GM18508 (cell line): Measurements from ENCODE around the gene CSRNP2.
A peak's percentile ranks its signal among the peaks of the same experiment; 100 is the strongest.
"Not testable (repeated sequence)": the region's sequence is repeated elsewhere in the genome, so short reads cannot be mapped to it uniquely, and the experiment has no call there.

Experiments used
- ATAC-seq: cut with Tn5 transposase; IDR thresholded peaks from one replicate; pipeline ENCODE4 v1.9.1; 2021; ENCODE audit warnings: moderate number of reproducible peaks; ENCODE audit not compliant: insufficient read depth, unreplicated experiment

CSRNP2 gene

DNA sequence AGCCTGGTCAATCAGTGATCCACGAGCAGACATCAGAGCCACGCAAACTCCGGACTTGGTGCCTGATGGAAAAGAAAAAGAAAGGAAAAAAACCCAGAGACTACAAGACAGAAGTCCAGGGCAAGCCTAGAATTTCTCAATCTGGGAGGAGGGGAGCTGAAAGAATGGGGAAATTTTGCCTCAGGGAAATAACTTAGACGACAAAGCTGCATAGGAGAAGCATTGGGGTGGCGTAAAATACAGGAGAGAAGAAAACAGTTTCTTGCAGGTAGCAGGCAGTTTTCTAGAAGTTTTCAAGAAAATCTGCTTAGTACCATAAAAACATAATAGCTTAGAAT is 54.6 kb downstream of the CSRNP2 start:
- no peak for ATAC-seq

DNA sequence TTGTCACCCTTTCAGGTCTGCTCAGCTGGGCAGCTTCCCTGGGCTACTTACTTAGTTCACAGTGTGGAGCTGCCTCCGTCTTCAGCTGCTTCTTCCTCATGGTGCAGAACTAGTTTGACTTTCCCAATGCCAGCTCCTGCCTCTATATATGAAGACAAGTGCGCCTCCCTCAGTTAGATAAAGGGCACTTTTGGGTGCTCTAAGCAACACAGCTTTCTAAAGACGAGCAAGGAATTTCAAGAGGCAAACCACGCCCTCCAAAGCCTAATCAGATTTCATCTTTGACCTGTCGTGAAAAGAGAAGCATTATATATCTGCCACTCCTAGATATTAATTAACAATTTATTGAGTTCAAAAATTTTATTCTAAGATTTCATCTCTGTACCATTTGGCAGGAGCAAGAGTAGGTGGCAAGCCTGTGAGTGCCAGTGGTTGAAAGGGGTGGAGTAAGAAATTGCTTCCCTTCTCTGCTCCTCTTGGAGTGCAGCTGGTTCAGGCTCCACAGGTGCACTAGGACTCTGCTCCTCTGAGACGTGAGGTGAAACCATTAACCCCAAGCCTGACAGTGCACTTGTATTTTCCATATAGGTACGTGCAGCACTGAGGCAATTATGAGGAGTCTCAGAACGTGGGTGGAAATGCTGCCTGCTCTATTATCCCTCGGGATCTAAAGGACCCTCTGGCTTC is 55.1 kb downstream of the CSRNP2 start:
- no peak for ATAC-seq

DNA sequence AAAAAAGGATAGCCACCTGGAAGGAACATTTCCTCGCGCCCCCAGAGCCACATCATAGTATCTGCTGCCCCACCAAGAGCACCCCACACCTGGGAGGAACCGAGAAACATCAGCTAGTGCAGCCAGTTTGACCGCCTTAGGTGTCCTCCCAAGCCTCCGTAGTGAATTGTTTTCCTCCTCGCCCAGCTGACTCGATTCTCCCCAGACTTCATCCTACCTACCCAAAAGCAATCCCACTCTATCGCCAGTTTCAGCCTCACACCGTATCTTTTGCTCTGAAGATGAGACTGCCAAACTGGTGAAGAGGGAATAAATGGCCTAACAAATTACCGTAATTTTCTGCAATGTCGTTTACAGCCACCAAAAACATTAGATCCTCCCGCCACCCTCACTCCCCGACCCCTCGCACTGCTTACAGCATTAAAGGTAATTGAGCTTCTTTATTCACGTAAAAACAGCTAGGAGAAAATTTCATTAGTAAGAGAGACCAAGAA is 56.0 kb downstream of the CSRNP2 start:
- ATAC-seq, result no peak

DNA sequence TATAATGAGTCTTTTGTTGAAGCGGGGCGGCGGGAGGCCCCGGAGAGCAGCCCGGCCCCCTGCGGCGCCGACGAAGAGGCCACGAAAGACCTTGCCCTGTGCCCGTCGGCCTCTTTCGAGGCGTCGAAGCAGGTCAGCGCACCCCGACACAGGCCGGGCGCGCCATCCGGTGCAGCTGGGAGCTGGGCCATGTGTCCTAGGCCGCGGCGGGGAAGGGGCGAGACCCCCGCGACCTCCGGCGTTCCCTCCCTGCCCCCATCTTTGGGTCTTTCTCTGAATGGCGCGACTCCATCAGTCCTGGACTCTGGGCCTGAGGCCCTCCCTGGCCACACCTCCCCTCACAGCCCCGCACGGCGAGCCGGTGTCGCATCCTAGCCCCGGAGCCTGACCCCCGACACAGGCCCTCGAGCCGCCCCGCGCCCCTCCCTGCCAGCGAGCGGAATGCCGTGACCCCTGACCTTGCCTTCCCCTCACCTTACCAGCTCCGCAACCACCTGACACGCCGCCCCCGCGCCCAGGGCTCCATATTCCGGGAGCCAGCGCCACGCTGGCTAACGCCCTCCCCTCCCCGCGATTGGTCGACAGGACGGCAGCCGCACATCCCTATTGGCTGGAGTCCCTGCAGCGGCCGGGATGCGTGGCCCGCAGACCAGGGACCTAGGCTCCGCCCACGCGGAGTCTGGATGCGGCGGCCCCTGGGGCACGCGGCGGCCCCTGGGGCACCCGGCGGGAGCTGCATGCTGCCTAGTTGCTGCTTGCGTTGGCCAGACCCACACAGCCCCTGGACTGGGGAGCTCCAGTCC is 57.4 kb downstream of the CSRNP2 start, which contains the start of gene SLC11A2:
Gene SLC11A2 (minus strand): TSS at position 549 of the 803 bp plus-strand sequence. CDS start 15,656 bp downstream, outside the sequence.
- ATAC-seq, result peak; percentile 43

DNA sequence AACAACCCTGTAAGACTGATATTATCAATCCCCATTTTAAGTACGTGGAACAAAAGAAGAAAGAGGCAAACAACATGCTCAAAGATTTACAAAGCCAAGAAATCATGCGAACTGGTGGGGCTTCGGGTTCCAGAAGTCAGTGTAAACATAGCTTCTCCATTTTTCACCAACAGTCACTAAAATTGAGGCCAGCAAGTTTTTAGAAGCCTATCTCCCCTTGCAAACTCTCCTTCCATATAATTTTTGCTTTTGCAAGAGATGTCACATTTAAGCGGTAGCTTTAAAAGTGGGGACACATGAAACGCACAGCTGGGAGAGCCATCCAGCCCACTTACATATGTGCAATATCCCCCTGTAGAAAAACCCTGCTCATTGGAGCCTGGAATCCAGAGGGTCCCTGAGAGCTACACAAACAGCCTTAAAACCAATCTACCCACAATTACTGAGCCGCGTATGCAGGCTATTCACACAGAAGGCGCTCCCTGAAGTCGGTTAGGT is 58.0 kb downstream of the CSRNP2 start:
- no peak for ATAC-seq

DNA sequence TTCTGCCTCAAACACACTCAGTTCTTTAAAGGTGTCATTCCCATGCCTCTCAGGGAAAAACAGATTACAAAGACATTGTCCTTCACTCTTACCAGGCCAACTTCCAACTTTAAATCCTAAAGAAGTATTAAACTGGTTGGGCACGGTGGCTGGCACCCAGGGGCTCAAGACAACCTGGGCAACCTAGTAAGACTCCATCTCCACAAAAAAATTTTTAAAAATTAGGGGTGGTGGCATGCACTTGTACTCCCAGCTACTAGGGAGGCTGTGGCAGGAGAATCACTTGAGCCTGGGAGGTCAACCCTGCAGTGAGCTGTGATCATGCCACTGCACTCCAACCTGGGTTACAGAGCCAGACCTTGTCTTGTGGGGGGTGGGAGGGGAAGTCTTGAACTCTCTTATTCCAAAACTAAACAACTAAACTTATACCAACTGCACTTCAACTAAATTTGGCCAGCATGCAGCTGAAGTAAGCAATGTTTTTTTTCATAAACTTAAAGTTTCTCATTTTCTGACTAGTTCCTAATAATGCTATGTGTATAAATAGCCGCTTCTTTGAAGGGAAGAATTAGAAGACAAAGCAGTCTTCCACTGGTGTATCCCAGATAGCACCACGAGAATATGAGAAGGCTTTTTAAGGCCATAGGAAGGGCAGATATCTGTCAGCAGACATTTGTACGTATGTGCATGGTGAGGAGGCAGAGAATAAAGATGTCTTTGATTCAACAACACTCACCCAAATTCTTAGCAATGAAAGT is 59.6 kb downstream of the CSRNP2 start:
- ATAC-seq, result no peak

DNA sequence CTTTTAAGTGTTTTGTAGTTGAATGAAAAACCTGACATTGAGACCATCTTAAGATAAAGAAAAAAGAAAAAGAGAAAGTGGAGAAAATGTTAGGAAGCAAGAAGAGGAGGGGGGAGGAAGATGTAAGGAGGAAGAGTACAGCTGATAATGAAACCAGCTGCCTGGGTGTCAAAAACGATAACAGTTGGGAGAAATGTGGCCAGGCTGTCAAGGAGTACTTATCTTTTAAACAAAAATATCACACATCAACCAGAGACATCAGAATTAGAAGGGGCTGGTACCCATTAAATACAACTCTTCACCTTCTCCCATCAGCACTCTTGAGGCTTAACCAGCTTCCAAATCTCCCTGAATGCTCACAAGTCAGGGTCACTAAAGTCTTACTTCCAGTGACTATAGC is 61.7 kb downstream of the CSRNP2 start:
- no peak for ATAC-seq

DNA sequence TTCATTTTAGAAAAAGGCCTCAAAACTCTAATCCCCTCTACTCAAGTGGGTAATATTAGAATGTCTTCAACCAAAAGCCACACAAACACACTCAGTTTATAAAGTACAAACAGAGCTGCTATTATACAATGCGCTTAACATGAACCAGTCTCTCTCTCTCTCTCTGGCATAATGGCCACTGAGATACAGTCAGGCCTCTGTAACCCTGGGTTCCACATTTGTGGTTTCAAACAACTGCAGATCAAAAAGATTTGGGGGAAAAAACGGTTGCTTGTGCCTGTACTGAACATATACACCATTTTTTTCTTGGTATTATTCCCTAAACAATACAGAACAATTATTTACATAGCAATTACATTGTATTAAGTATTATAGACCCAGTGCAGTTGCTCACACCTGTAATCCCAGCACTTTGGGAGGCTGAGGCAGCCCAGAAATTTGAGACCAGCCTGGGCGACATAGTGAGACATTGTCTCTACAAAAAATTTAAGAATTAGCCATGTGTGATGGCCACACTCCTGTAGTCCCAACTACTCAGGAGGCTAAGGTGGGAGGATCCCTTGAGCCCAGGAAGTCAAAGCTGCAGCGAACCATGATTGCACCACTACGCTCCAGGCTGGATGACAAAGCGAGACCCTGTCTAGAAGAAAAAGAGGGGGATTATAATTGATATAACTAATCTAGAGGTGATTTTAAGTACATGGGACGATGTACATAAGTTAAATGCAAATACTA is 62.8 kb downstream of the CSRNP2 start:
- ATAC-seq, result no peak

DNA sequence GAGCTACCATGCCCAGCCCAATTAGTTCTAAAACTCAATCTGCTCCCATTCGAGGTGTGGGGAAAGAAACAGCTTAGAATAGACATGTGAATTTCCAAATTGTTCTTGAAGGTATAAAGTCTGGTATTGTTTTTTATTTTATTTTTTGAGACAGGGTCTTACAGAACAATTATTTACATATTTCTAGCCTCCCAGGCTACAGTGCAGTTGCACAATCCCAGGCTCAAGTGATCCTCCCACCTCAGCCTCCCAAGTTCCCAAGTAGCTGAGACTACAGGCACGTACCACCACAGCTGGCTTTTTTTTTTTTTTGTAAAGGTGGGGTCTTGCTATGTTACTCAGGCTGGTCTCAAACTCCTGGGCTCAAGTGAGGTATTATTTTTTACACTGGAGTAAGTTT is 63.5 kb downstream of the CSRNP2 start:
- no peak for ATAC-seq

DNA sequence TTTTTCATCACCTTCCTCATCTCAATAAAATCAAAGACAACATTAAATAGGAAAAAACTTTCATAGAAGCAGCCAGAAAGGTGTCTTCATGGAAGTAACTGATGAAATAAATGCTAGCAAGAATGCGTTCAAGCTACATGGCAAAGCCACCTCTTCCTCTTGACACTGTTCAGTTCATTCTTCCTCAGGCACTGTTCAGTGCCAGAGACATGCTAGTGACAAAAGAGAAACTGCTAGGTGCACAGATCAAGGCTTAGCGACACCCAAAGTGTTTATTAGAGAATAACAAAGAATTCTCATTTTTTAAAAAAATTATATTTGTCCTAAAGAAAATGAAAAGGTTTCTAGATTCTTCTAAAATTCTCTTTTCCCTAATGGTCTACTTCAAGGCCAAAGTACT is 64.4 kb downstream of the CSRNP2 start:
- ATAC-seq, result no peak

DNA sequence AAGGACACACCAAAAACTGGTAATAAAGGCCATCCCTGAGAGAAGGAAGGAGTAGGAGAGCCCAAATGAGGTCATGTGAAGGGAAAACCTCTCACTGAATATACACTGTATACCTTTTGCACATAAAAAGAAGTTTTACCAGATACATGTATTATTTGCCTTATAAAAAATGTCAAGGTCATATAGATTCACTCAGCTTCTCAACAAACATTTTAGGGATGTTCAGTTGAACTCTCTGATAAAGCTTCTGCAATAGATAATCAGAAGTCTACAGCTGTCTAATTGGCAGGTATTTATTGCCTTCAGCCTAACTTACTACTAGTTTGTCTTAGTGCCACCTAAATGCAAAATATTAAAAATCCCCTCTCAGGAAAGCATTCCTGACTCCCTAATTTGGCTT is 65.9 kb downstream of the CSRNP2 start:
- ATAC-seq, result no peak

DNA sequence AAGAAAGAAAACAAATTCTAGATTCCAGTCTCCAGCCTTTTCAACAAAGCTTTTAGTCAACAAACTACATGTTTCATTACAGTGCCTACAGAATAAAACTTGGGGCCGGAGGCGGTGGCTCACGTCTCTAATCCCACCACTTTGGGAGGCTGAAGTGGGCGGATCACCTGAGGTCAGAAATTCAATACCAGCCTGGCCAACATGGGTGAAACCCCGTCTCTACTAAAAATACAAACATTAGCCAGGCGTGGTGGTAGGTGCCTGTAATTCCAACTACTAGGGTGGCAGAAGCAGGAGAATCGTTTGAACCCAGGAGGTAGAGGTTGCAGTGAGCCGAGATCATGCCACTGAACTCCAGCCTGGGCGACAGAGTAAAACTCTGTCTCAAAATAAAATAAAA is 68.9 kb downstream of the CSRNP2 start:
- not testable (repeated sequence) for ATAC-seq

DNA sequence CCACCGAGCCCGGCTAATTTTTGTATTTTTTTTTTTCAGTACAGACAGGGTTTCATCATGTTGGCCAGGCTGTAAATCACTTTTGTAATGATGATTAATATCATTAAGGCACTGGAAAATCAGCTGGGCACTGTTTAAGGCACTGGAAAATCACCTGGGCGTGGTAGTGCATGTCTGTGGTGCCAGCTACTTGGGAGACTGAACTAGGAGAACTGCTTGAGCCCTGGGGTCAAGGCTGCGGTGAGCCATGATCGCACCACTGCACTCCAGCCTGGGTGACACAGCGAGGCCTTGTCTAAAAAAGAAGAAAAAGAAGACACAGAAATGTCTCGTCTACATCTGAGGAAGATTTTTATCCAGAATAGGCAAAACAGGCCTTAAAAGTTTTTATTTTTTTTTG is 70.0 kb downstream of the CSRNP2 start:
- ATAC-seq, result no peak

DNA sequence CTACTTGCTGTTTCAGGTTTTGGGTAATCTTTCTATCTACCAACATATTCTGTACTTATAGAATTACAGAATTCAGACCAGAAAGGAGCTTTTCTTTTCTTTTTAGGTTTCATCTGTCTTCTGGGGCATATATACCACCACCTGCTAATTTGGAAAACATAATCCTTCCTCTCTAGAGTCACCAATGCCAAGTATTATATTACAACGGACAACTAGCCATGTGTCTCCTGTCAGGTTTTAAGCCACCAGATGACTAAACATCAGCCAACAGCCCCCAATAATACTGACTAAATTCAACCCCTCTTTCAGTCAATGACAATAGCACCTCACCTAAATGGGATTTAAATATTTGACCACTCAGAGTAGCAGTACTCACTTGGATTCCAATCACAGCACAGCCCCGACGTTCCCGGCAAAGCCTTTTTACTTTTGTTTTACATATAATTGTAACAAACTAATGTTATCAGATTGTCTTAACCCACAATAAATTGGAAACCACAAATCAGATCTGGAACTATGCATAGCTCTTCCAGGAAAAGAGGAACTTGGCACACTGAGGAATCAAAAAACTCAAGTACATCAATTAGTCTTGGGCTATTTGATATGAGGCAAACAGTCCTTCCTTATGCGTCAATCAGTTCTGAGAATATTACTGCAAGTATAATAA is 70.7 kb downstream of the CSRNP2 start:
- ATAC-seq, result no peak

DNA sequence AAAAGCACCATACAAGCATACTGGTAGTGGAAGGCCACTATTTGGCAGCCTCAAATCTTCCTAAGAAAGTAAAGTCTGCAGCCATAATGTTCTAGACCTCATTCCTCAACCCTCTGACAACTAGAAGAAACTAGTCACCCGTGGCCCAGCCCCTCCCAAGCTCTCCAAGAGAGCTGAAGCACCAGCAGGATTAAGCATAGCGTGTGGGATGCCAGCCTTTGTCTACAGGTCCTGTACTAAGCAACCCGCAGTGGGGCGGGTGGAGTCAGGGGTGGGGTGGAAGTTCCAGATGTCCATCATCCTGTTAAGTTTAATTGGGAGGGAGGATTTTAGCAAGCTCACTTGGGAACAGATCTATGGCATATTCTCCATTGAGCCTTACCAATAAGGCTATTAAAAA is 71.4 kb downstream of the CSRNP2 start:
- ATAC-seq, result no peak
